Neuronal stem cell (in vitro differentiated cells): ENCODE measurements around the gene SPOCK1.
"Not testable (repeated sequence)": the region's sequence is repeated elsewhere in the genome, so short reads cannot be mapped to it uniquely, and the experiment has no call there.

Experiments used
- DNase-seq: peaks from one replicate; pipeline ENCODE4 v3.0.0-alpha.2; 2013; ENCODE audit warnings: low spot score
- H2AFZ ChIP-seq: one replicate; pipeline ENCODE4 v1.6.1; 2013; ENCODE audit warnings: mild to moderate bottlenecking, low read length, inconsistent platforms
- H2AK5ac ChIP-seq: 2 replicates; pipeline ENCODE4 v1.6.1; 2013; ENCODE audit warnings: low read depth, mild to moderate bottlenecking, inconsistent platforms, low read length, moderate library complexity, mixed read lengths
- H2BK120ac ChIP-seq: 2 replicates; pipeline ENCODE4 v1.6.1; 2013; ENCODE audit warnings: low read depth, mild to moderate bottlenecking, inconsistent platforms, low read length, moderate library complexity, mixed read lengths
- H2BK12ac ChIP-seq: one replicate; pipeline ENCODE4 v1.6.1; 2013; ENCODE audit warnings: low read length, inconsistent platforms
- H2BK15ac ChIP-seq: 2 replicates; pipeline ENCODE4 v1.6.1; 2013; ENCODE audit warnings: mild to moderate bottlenecking, low read length, inconsistent platforms, mixed read lengths
- H2BK5ac ChIP-seq: one replicate; pipeline ENCODE4 v1.6.1; 2013; ENCODE audit warnings: inconsistent platforms, mild to moderate bottlenecking, low read length, moderate library complexity
- H3K14ac ChIP-seq: one replicate; pipeline ENCODE4 v1.6.1; 2013; ENCODE audit warnings: low read length, inconsistent platforms
- H3K18ac ChIP-seq: 2 replicates; pipeline ENCODE4 v1.6.1; 2013; ENCODE audit warnings: low read length, inconsistent platforms
- H3K23ac ChIP-seq: 2 replicates; pipeline ENCODE4 v1.6.1; 2013; ENCODE audit warnings: low read depth, mild to moderate bottlenecking, mixed read lengths, low read length, inconsistent platforms; ENCODE audit not compliant: poor library complexity
- H3K27ac ChIP-seq: replicated peaks from 3 replicates; pipeline ENCODE4 v1.5.1; 2013; ENCODE audit warnings: low read length, inconsistent platforms
- H3K27me3 ChIP-seq, 3 experiments: 2 replicates each; pipeline ENCODE4 v1.6.1; 2013; ENCODE audit warnings: low read length in 3 of 3, mild to moderate bottlenecking in 2 of 3, inconsistent platforms in 1 of 3, low read depth in 1 of 3, mixed read lengths in 1 of 3, moderate library complexity in 1 of 3; ENCODE audit not compliant: control insufficient read depth in 3 of 3, insufficient read depth in 3 of 3
- H3K36me3 ChIP-seq, 2 donors: replicated peaks in 1 of 2; 2 replicates each; pipeline ENCODE4 v1.6.1; 2013; ENCODE audit warnings: low read length in 2 of 2; ENCODE audit not compliant: control insufficient read depth in 2 of 2, insufficient read depth in 2 of 2
- H3K4ac ChIP-seq: 2 replicates; pipeline ENCODE4 v1.6.1; 2013; ENCODE audit warnings: inconsistent platforms, mild to moderate bottlenecking, low read length, moderate library complexity
- H3K4me1 ChIP-seq, 2 donors: 1 replicate in 1 of 2; 2 replicates in 1 of 2; pipeline ENCODE4 v1.6.1; 2013; ENCODE audit warnings: low read length in 2 of 2, low read depth in 1 of 2; ENCODE audit not compliant: control insufficient read depth in 2 of 2, insufficient read depth in 1 of 2
- H3K4me2 ChIP-seq: one replicate; pipeline ENCODE4 v1.6.1; 2013; ENCODE audit warnings: mild to moderate bottlenecking, low read length, inconsistent platforms; ENCODE audit not compliant: insufficient read depth, poor library complexity, severe bottlenecking
- H3K4me3 ChIP-seq, 2 donors: 2 replicates each; pipeline ENCODE4 v1.5.1; 2013; ENCODE audit warnings: low read length in 2 of 2, mild to moderate bottlenecking in 2 of 2, inconsistent platforms in 1 of 2, moderate library complexity in 1 of 2
- H3K79me1 ChIP-seq: one replicate; pipeline ENCODE4 v1.6.1; 2013; ENCODE audit warnings: low read depth, mild to moderate bottlenecking, inconsistent platforms, low read length, moderate library complexity
- H3K9ac ChIP-seq: one replicate; pipeline ENCODE4 v1.6.1; 2013; ENCODE audit warnings: mild to moderate bottlenecking, low read depth, low read length, inconsistent platforms; ENCODE audit not compliant: poor library complexity
- H3K9me3 ChIP-seq, 2 donors: replicated peaks in 1 of 2; 2 replicates each; pipeline versions ENCODE3 to v1.6.1; 2013; ENCODE audit warnings: low read length in 2 of 2, mild to moderate bottlenecking in 2 of 2, inconsistent platforms in 1 of 2, low read depth in 1 of 2, mixed read lengths in 1 of 2, moderate library complexity in 1 of 2; ENCODE audit not compliant: control insufficient read depth in 2 of 2, insufficient read depth in 1 of 2
- H4K8ac ChIP-seq: one replicate; pipeline ENCODE4 v1.6.1; 2013; ENCODE audit warnings: low read depth, mild to moderate bottlenecking, inconsistent platforms, low read length, moderate library complexity
- H4K91ac ChIP-seq: one replicate; pipeline ENCODE4 v1.6.1; 2013; ENCODE audit warnings: low read length, low read depth, mild to moderate bottlenecking, inconsistent platforms; ENCODE audit not compliant: poor library complexity
- WGBS, 2 donors: extraction: QIAGEN DNeasy Blood & Tissue Kit; methylation state at CpG; one replicate each; pipeline ENCODE4 v1.1.7; 2013; ENCODE audit warnings: missing lambda C conversion rate in 2 of 2, mixed read lengths in 1 of 2; ENCODE audit not compliant: insufficient read length in 2 of 2, insufficient replicate concordance in 1 of 2; ENCODE audit errors: extremely low coverage in 2 of 2; 5-methylcytosine and 5-hydroxymethylcytosine counted together

SPOCK1 gene

DNA sequence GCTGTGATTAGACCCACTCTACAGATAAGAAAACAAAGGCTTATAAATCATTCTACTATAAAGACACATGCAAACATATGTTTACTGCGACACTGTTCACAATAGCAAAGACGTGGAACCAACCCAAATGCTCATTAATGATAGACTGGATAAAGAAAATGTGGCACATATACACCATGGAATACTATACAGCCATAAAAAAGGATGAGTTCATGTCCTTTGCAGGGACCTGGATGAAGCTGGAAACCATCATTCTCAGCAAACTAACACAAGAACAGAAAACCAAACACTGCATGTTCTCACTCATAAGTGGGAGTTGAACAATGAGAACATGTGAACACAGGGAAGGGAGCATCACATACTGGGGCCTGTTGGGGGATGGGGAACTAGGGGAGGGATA is 240.0 kb downstream of the SPOCK1 start:
- not testable (repeated sequence) for H2BK12ac ChIP-seq, H3K18ac ChIP-seq, H3K9me3 ChIP-seq, H2AFZ ChIP-seq, H3K14ac ChIP-seq, H3K36me3 ChIP-seq, H2AK5ac ChIP-seq, H3K4ac ChIP-seq, H4K91ac ChIP-seq, DNase-seq, H3K9ac ChIP-seq, H3K27me3 ChIP-seq, H4K8ac ChIP-seq, H3K23ac ChIP-seq, H3K79me1 ChIP-seq, H2BK5ac ChIP-seq, H2BK120ac ChIP-seq, H3K27ac ChIP-seq, H3K4me2 ChIP-seq, H3K4me3 ChIP-seq, H2BK15ac ChIP-seq
- WGBS, 2 donors: no CpG with 5 or more reads among the region's 2 CpGs
- H3K4me1 ChIP-seq: peaks cover 11 to 21% of the 10 kb centered on the region in 2 donors

DNA sequence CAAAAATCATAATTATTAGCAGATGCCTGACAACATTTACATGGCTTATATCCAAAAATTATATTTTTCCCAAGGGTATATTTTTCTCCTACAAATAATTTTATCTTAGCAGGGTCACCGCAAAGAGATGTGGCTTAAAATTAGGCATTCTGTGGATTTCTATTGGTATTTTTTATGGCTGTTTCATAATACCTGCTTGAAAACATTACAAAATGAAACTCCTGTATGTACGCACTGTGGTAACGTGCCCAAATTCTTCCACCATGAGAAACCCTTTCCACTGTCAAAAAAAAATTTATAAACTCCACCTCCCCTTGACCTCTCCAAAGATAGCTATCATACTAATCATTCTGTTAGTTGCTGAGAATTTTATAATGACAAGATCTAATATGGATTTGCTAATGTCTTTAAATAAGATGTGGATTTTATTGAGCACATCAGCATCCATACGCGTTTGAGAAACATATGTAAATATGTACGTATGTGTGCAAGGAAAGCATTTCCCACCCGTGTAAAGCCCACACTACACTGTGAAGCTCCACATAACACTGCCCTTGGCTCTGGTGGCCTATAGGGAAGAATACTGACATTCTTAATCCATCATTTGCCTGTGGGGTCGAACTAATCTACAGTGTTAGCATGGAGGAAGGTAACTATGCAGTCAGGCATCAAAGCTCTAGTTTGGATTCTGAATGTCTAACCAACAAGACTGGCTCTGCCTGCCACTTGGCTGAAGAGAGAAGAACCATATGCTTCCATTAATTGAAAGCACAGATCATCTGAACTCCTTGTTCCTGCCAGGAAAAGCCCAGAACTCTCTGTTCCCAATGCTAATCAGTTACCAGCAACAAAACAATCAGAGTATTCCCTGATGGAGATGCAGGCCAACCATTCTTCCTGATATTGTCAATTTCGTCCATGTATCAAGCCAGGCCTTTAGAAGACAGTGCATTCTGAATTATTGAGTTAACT is 244.7 kb downstream of the SPOCK1 start:
- Histone ChIP-seq H2BK5ac (no peak overlapping the region), H4K8ac (no peak overlapping the region), H3K9ac (no peak overlapping the region), H3K4me2 (no peak overlapping the region), H3K23ac (no peak overlapping the region), H3K14ac (no peak overlapping the region), H3K18ac (no peak overlapping the region), H3K4ac (no peak overlapping the region), H2BK120ac (no peak overlapping the region), H3K36me3 (no peaks in the 10 kb centered on the region), H3K4me1 (peaks cover 0 to 3% of the 10 kb centered on the region in 2 donors), H3K9me3 (peaks cover 0 to 6% of the 10 kb centered on the region in 2 donors), H2AFZ (no peak overlapping the region), H2BK12ac (no peak overlapping the region), H3K79me1 (no peaks in the 10 kb centered on the region), H3K27ac (no peak overlapping the region), H4K91ac (no peak overlapping the region), H3K4me3 (no peak overlapping the region), H3K27me3 (no peaks in the 10 kb centered on the region), H2AK5ac (no peak overlapping the region), H2BK15ac (no peak overlapping the region)
- DNase-seq: no peak
- no CpG with 5 or more reads among the region's 9 CpGs for WGBS, 2 donors

DNA sequence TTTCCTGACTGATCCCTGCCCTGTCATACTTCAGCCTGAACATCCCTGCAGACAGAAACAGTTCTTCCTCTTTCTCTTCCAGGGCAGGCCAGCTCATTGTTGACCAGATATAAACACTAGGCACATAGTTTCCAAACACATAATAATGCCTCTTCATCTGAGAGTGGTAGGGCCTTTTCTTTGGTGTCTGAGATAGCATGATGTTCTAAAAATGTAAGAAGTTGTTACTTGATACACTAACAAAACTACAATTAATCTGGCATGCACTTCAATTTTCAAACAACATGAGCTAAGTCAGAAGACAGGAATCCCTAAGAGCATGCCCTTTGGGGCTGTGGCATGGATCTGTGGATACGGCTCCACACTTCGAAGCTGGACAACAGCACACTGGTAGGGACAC is 246.6 kb downstream of the SPOCK1 start:
- H2AK5ac ChIP-seq: no peak overlapping the region
- H4K91ac ChIP-seq: no peak overlapping the region
- H3K9ac ChIP-seq: no peak overlapping the region
- H2BK5ac ChIP-seq: no peak overlapping the region
- no peak overlapping the region for H3K4me3 ChIP-seq
- no peaks in the 10 kb centered on the region for H3K79me1 ChIP-seq
- H3K18ac ChIP-seq: no peak overlapping the region
- H3K27ac ChIP-seq: no peak overlapping the region
- no peak overlapping the region for H3K23ac ChIP-seq
- DNase-seq: no peak
- H4K8ac ChIP-seq: no peak overlapping the region
- no CpG with 5 or more reads among the region's 2 CpGs for WGBS, 2 donors
- no peaks in the 10 kb centered on the region for H3K36me3 ChIP-seq
- H2BK15ac ChIP-seq: no peak overlapping the region
- no peak overlapping the region for H2BK12ac ChIP-seq
- no peak overlapping the region for H3K14ac ChIP-seq
- H3K4me1 ChIP-seq: peaks cover 0 to 2% of the 10 kb centered on the region in 2 donors
- peaks cover 0 to 6% of the 10 kb centered on the region in 2 donors for H3K9me3 ChIP-seq
- H3K4me2 ChIP-seq: no peak overlapping the region
- no peak overlapping the region for H2BK120ac ChIP-seq
- H3K4ac ChIP-seq: no peak overlapping the region
- no peaks in the 10 kb centered on the region for H3K27me3 ChIP-seq
- H2AFZ ChIP-seq: no peak overlapping the region

DNA sequence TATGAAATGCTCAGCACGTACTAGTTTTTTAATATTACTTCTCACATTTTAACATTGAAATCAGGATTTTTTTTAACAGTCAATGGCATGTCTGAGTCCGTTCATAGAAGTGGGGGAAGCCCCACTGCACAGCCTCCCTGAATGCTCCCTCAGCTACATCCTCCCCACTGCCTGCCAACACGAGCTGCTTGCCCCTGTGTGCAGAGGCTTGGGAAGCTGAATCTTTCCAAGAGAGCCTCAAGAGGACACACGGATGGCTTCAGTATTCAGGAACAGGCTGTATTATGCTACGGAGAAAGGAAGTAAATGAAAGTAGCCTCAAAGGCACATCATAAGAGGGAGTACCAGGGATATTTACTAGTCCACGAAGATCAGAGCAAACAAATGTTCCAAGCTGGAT is 248.7 kb downstream of the SPOCK1 start:
- no peaks in the 10 kb centered on the region for H3K27me3 ChIP-seq
- H3K4me2 ChIP-seq: no peak overlapping the region
- H3K36me3 ChIP-seq: no peaks in the 10 kb centered on the region
- H3K9ac ChIP-seq: no peak overlapping the region
- no peak overlapping the region for H4K8ac ChIP-seq
- no peak overlapping the region for H3K14ac ChIP-seq
- no peak overlapping the region for H2BK5ac ChIP-seq
- no peak overlapping the region for H3K18ac ChIP-seq
- H3K4me3 ChIP-seq: no peak overlapping the region
- no peaks in the 10 kb centered on the region for H3K79me1 ChIP-seq
- H2AK5ac ChIP-seq: no peak overlapping the region
- no peak overlapping the region for H2AFZ ChIP-seq
- H2BK12ac ChIP-seq: no peak overlapping the region
- H3K9me3 ChIP-seq: no peaks in the 10 kb centered on the region
- no peak for DNase-seq
- no peak overlapping the region for H4K91ac ChIP-seq
- H3K27ac ChIP-seq: no peak overlapping the region
- no CpG with 5 or more reads among the region's 6 CpGs for WGBS, 2 donors
- H3K4ac ChIP-seq: no peak overlapping the region
- no peak overlapping the region for H2BK15ac ChIP-seq
- no peak overlapping the region for H2BK120ac ChIP-seq
- H3K23ac ChIP-seq: no peak overlapping the region
- H3K4me1 ChIP-seq: no peaks in the 10 kb centered on the region
